Right lung (tissue), 10 donors: ENCODE results near the gene CARD19. TPM values are rescaled to one million over a fixed set of nuclear protein-coding genes. Genes with fewer than 3 reads are reported as not detected.

Experiments
- DNase-seq, 2 donors: peaks; one replicate each; pipeline ENCODE4 v3.0.0-alpha.2; 2013
- long read RNA-seq, 8 donors: transcript quantifications; one replicate each; lab custom pipeline, GENCODE V29; 2026
- polyA plus RNA-seq, 5 donors: library from polyadenylated mRNA; unstranded; fragments of 120-200 nt; gene quantifications; one replicate each; pipeline versions ENCODE4 v1.2.1 to v1.2.3, GENCODE V29; 2013; ENCODE audit warnings: inconsistent platforms in 1 of 5, low replicate concordance in 1 of 5; ENCODE audit not compliant: insufficient read length in 5 of 5, insufficient read depth in 1 of 5

The CARD19 gene, protein sequence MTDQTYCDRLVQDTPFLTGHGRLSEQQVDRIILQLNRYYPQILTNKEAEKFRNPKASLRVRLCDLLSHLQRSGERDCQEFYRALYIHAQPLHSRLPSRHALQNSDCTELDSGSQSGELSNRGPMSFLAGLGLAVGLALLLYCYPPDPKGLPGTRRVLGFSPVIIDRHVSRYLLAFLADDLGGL
- polyA plus RNA-seq = 10 to 100 TPM; 15.0 to 34.6 (median 22.2) TPM
- long read RNA-seq, donor 1, transcript CARD19-206 (2 exons, 2,690 nt) = major isoform, 6 of 16 reads
- long read RNA-seq, donor 1, transcript CARD19-201 (6 exons, 855 nt) = major isoform, 6 of 16 reads
- long read RNA-seq, donor 1, partial matches to known transcripts = 0 of 16 reads
- long read RNA-seq, donor 1, other reads (novel, unspliced or antisense) = 0 of 16 reads
- long read RNA-seq, donor 2, transcript CARD19-201 (6 exons, 855 nt) = major isoform, 5 of 14 reads
- long read RNA-seq, donor 2, partial matches to known transcripts = 0 of 14 reads
- long read RNA-seq, donor 2, other reads (novel, unspliced or antisense) = 6 of 14 reads
- long read RNA-seq, donor 3, transcript CARD19-206 (2 exons, 2,690 nt) = minor isoform, 7 of 21 reads
- long read RNA-seq, donor 3, transcript CARD19-201 (6 exons, 855 nt) = major isoform, 8 of 21 reads
- long read RNA-seq, donor 3, partial matches to known transcripts = 0 of 21 reads
- long read RNA-seq, donor 3, other reads (novel, unspliced or antisense) = 0 of 21 reads
- long read RNA-seq, donor 4, partial matches to known transcripts = 0 of 11 reads
- long read RNA-seq, donor 4, other reads (novel, unspliced or antisense) = 0 of 11 reads
- long read RNA-seq, donor 5, transcript CARD19-201 (6 exons, 855 nt) = major isoform, 7 of 25 reads
- long read RNA-seq, donor 5, transcript CARD19-207 (6 exons, 759 nt) = major isoform, 7 of 25 reads
- long read RNA-seq, donor 5, transcript CARD19-204 (5 exons, 660 nt) = minor isoform, 6 of 25 reads
- long read RNA-seq, donor 5, partial matches to known transcripts = 0 of 25 reads
- long read RNA-seq, donor 5, other reads (novel, unspliced or antisense) = 0 of 25 reads
- long read RNA-seq, donor 6, partial matches to known transcripts = 0 of 11 reads
- long read RNA-seq, donor 6, other reads (novel, unspliced or antisense) = 0 of 11 reads
- long read RNA-seq, donor 7, partial matches to known transcripts = 0 of 10 reads
- long read RNA-seq, donor 7, other reads (novel, unspliced or antisense) = 0 of 10 reads
- long read RNA-seq, donor 8, partial matches to known transcripts = 0 of 4 reads
- long read RNA-seq, donor 8, other reads (novel, unspliced or antisense) = 0 of 4 reads

DNA sequence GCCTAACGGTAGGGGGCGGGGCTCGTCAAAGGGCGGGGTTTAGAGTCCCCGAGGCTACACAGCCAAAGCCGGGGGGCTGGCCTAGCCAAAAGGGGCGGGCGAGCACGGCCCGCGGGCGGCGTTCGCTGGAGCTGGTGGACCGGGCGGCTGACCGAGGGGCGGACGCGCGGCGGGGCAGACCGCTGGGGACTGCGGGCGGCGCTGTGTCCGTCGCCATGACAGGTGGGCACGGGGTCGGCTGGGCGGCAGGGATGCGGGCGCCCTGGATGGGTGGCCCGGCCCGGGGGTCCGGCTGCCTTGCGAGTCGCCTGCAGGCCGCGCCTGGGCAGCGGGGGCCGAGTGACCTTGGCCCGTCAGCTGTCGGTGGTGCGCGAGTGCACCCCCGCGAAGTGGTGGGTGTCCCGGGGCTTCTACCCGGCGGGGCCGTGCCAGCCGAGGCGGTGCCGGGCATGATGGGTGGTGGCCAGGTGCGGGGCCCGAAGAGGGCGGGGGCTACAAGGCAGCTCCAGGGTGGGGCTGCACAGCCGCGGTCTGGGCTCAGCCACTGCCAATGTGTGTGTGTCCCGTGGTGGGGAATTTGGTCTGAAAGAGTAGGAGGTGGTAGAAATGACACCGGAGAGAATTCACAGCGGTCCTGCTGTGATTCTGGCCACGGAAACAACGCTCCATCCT is at the start of gene CARD19:
TSS of gene CARD19 (plus strand) at position 87 of the 672 bp plus-strand sequence. CDS start at position 216, 129 bp downstream.
- peak in 1 of 2 donors; percentile 38 for DNase-seq

GRCh38 chr9:93048566-93049448 is 47.2 kb upstream of the CARD19 start:
- no peak for DNase-seq

DNA sequence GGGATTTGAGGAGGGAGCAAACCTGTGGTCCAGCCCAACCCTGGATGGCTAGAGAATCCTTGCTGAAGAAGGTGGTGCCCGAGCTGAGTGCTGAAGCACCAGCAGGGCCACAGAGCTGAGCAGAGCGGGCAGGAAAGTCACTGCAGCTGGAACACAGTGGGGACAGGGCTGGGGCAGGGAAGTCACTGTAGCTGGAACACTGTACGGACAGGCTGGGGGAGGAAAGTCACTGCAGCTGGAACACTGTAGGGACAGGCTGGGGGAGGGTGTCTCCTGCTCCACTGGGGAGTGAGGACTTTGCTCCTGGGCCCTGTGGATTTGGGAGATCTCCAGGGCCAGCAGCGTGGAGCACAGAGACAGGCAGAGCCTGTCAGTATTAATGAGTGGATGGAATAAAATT is 46.5 kb upstream of the CARD19 start:
- no peak for DNase-seq

DNA sequence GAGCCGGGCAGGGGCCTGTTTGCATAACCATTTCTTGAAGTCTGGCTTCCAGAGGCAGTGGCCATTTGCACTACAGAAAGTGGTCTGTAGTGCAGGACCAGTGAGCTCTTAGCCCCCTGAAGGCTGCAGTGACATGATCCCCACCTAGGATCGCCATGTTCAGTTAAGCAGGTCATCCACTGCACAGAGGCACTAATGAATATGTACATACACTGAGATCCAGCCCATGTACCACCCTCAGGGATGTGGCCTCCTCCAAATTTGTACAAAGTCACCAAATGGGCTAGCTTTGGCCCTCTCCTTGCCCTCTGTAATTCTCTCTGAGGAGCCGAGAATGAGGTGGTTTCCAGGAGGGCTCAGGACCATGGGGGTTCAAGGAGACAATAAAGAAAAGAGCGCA is 45.8 kb upstream of the CARD19 start:
- no peak for DNase-seq

DNA sequence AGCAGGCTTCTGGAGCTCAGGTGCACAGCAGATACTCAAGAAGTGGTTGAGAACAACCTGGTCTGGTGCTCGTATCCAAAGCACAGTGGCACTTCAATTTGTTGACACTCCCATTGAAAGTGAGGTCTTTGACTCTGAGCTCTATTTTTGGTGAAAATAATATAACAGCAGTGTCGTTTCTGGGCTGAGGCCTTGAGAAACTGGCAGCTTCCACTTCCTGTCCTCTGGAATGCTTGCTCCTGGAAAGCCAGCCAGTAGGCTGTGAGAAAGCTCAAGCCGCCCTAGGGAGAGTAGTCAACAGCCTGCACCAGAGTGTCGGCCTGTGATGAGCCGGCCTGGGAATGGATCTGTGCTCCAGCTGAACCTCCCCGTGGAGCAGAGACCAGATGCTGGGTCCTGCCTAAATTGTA is 44.3 kb upstream of the CARD19 start:
- peak; percentile 61 to 62 for DNase-seq

- DNase-seq = peak; percentile 44 to 49
Measured at GRCh38 chr9:93052791-93053540, 43.1 kb upstream of the CARD19 start.

DNA sequence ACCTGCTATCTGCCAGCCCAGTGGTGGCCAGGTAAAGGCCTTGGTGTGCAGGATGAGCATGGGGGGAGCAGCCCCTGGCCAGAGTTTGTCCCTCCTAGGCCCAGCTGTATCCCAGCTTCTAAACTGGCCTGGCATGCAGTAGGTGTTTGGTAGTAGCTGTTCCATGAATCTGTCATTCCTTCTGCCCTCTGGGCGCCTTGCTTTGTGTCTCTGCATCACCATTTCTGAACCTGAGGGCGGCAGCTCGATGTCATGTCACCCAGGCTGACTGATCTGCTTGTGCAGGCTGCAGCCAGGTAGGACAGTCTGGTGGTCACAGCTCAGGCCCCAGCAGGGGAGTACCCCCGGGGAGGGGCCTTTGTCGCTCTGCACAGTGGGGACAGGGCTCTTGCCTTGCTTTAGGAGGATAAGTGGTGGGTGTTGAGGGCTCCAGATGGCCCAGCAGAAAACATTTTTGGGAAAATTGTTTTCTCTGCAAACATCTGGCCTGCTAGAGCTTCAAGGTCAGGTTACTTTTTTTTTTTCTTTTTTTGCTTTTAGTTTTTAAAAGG is 42.2 kb upstream of the CARD19 start:
- DNase-seq = no peak

DNA sequence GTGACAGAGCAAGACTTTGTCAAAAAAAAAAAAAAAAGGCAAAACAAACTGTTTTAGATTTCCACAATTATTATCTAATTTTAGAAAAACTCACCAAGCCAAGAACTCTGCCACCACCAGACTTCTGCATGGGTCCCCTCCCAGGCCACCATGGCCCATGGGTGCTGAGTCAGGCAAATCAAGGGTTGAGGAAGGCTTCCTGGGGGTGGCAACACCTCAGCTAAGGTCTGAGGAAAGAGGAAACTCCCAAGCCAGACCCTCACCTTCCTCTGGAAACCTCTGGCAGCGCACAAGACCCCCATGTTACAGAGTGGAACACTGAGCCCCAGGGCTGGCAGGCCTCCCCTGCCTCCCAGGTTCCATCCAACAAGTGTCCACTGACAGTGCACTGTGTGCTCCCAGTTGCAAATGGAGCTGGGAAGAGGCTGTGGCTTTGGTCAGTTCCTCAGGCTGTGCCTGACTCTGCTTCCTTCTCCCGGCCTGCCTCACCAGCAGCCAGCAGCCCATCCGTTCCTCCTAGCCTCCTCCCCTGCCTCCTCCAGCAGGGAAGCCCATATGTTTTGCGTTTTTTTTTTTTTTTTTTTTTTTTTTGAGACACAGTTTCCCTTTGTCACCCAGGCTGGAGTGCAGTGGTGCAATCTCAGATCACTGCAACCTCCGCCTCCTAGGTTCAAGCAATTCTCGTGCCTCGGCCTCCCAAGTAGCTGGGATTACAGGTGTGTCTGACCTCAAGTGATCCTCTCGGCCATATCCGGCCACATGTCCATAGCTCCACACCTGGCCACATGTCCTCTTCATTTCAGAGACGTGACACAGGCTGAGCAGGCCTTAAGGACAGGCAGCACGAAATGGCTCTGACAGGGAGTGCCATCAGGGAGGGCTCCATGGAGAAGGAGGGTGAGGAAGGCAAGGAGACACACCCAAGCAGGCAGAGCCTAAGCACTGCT is 41.0 kb upstream of the CARD19 start:
- no peak for DNase-seq

DNA sequence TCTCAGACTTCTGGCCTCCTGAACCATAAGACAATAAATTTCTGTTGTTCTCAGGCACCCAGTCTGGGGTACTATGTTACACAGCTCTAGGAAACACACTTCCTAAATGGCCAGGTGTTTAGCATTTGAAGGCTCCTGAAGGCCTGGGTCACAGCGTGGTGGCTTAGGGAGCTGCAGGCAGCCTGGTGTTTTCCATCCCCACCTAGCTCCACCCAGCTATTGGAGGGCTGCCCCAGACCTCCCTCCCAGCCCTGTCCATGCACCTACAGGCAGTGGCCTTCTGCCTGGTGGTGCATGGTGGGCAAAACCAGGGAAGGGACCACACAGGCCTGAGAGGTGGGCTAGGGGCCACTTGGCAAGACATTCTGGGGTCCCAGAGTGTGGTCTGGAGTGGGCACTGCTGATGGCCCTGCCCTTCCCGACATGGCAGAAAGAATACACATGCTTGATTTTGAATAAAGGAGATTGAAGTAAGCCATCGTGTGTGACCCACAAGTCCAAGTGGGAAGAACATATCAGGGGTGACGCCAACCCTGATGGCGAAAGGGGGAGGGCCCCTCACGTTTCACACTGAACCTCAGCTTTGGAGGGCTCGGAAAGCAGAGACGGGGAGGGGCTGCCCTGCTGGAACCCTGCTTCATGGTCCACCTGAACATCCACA is 38.8 kb upstream of the CARD19 start:
- DNase-seq = no peak

DNA sequence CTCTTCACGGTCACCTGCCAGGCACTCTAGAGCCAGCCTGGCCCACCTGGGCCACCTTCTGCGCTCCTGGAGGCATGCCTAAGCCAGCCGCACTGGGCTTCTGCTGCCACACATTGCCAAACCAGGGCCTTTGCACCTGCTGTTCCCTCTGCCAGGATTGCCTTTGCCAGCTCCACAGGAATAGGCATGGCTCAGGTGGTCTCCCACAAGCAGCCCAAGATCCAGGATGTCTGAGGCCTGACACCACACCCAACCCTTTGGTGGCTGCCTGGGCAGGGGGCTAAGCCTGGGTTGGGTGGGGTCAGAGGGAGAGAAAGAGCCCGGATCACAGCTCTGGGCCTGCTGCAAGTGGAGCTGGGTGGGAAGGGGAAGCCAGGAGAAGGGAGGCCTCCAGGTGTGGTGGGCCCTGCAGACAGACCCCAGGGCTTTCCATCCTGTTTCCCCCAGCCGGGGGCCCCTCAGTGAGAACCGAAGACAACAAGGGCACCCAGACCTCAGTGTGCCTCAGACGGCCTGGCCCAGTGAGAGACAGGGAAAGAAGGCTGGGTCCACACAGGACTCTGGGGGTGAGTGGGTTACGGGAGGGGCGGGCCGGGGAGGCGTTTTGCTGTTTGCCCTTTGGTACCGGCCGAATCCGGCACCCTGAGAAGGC is 38.2 kb upstream of the CARD19 start:
- DNase-seq = no peak

DNA sequence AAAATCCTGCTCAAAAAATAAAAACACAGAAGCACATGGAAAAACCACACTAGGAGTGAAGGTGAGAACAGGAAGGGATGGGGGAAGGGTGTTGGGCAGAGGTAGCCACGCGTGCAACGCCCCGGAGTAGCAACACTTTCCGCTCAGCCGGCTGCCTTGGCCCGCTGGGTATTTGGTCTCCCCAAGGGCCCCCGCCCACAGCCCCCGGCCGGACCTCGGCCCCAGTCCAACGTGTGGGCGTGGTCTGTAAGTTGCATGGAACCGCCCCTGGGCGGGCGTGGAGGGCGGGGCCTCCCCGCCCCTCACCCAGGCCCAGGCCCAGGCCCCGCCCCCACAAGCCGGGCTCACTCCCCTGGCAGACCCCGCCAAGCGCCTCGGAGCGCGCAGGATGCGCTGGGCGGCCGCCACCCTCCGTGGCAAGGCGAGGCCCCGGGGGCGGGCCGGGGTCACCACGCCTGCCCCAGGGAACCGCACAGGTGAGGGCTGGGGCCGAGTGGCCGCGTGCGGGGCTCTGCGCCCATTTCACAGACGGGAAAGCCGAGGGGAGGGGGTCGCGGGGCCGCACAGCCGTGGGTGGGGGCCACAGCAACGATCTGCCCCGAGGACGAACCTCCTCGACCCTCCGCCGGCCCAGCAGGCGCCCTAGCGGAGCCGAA is 37.5 kb upstream of the CARD19 start, which contains the start of gene SUSD3:
TSS of gene SUSD3 (plus strand) at position 347 of the 656 bp plus-strand sequence. CDS start at position 389, 42 bp downstream.
- DNase-seq = peak; percentile 60 to 74

DNA sequence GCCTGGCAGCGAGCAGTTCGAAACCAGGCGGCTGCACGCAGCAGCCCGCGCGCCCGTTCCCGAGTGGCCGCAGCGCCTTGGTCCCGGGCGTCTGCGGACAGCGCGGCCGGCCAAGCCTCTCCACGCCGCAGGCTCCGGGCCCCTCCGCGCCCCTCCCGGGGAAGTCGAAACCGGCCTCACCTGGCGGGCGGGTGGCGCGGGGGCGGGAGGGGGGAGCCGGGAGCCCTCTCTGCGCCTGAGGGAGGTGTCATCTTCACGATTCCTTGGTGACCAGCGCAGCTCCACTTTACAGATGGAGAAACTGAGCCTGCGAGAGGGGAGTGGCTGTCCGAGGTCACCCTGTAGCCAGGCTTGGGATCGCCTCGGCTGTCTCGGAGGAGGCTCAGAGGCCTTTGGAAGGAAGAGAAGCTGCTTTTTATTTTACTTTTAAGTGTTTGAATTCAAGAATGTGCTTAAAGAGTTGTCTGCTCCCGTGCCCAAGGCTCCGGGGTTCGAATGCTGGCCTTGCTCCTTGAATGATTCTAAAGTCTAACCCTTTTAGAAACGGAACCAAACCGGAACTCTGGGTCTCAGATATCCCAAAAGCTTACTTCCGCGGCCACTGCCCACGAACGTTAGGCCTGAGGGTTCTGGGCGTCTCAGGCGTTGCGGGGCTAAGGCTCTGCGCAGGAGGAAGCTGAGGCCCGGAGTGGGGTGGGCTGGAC is 36.9 kb upstream of the CARD19 start:
- no peak for DNase-seq

- no peak for DNase-seq
Measured at GRCh38 chr9:93059715-93060578, 36.1 kb upstream of the CARD19 start.

GRCh38 chr9:93060746-93061259 is 35.2 kb upstream of the CARD19 start:
- no peak for DNase-seq
